Suppressor macrophage treated with lipopolysaccharide for 4 hours (primary cell): ENCODE data around the gene DAAM2.

Experiments used
- DNase-seq: peaks from one replicate; pipeline ENCODE4 v3.0.0-alpha.2; 2020

Gene DAAM2

DNA sequence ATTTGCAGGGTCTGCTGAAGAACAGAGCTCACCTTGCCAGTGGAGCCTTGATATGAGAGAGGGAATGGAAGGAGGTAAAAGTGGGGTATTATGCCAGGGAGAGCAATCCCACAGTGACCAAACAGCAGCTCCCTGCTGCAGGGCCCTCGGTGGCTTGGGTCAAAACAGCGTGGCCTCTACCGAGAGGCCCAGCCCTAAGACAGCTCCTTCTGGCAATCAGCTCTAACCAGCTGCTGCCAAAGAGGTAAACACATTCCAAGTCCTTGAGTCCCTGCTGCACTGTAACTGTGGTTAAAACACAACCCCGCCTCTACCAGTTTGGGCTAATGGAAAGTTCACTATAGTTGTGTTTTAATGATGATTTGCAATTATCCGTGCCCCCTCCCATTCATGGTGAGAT, 1.4 kb upstream of the DAAM2 start:
- no peak for DNase-seq

DNA sequence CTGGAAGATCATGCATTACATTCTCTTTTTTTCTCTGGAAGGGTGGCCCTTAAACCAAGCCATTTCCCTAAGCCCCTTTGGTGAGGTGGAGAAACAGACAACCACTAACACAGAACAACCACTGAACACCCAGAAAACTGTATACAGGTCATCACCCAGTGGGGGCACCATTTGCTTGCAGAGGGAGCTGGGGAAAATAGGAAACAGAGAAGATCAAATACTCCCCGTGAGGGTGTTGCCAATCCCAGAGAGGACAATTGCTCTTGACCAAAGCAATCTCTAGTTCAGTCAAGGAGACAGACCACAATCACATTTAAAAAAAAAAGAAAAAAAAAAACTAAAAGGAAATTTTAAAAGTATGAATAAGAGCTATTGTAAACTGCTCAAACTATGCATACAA, 865 bp upstream of the DAAM2 start:
- DNase-seq = no peak

DNA sequence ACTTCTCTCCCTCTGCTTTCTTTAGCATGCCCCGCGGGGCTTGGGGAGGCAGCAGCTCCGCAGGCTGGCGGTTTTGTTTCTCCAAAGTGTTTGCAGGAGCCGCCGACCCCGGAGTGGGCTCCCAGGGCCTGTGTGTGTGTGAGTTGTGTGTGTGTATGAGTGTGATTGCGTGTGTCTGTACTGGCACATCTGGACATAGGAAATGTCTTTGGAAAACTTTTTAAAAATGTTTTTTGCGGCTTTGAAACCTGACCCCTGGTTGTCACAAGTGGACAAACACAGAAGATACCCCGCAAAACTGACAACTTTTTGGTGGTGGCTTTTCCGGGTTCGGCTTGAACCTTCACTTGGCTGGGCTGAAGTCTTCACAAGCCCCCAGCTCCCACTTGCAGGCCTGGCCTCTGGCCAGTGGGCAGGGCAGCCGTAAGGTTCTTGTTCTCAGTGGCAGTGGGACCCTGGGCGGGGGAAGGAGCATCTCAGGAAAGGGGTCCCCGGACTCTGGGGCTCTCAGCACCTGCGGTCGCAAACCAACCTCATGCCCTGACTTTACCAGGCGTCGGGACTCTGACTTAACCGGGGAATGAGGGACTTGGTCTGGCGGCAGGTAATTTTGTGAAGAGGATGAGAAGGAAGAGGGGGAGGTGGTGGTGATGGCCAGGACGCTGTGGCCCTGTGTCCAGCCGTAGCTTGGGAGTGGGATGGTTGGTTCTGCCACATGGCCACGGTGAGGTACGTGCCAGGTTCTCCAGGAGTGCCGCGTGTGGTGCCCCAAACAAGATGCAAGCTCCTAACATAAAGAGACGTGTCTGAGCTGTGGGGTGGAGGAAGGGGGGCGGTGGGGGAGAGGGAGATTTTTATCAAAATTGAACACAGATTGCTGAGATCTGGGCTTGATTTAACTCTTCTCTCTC, 619 bp downstream of the DAAM2 start:
- no peak for DNase-seq

DNA sequence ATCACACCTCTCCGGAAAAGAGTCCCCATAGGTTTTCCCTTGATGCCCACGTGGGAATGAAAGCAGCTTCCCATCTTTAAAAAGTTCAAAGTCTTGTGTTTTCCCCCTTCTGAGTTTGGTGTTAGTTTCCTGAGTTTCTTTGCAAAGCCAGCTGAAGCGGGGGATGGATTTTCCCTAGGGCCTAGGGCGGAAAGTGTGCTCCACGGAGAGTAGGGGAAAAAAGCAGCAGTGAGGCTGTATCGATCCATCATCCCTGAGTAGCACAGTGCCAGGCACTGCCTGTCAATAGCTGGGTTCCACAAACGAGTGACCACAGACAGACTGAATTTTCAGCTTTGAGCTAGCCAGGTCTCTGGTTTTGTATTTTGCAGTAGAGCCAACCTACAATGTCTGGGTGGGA, 1.3 kb downstream of the DAAM2 start:
- DNase-seq = no peak

DNA sequence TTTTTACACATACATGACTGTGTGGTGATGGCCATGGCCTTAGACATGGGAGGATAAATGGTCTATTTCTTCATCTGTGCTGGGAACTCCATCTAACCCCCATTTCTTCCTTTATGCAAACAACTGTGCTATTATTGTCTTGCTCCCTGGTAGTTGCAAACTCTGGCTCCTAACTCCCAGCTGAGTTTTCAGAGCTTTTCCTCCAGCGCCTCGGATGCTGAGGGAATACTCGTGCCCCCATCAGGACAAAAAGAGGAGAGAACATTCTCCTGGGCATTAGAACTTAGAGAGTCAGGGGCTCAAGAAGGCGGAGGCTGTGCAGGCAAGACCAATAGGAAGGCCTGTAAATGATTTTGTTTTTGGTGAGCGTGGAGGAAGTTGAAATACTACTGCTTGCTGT, 2.1 kb downstream of the DAAM2 start:
- no peak for DNase-seq

DNA sequence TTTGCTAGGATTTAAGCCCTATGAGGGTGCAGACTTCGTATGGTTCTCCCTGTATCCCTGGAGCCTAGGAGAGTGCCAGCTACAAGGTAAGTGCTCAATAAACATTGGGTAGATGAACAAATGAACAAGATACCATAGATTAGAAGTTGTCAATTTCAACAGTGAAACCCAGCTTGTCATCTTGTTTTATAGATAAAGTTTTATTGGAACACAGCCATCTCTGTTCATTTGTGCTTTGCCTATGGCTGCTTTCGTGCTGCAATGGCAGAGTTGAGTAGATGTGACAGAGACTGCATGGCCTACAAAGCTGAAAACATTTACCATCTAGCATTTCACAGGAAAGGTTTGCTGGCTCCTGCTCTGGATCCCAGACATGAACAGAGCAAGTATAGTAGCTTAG, 5.6 kb downstream of the DAAM2 start:
- DNase-seq = no peak

DNA sequence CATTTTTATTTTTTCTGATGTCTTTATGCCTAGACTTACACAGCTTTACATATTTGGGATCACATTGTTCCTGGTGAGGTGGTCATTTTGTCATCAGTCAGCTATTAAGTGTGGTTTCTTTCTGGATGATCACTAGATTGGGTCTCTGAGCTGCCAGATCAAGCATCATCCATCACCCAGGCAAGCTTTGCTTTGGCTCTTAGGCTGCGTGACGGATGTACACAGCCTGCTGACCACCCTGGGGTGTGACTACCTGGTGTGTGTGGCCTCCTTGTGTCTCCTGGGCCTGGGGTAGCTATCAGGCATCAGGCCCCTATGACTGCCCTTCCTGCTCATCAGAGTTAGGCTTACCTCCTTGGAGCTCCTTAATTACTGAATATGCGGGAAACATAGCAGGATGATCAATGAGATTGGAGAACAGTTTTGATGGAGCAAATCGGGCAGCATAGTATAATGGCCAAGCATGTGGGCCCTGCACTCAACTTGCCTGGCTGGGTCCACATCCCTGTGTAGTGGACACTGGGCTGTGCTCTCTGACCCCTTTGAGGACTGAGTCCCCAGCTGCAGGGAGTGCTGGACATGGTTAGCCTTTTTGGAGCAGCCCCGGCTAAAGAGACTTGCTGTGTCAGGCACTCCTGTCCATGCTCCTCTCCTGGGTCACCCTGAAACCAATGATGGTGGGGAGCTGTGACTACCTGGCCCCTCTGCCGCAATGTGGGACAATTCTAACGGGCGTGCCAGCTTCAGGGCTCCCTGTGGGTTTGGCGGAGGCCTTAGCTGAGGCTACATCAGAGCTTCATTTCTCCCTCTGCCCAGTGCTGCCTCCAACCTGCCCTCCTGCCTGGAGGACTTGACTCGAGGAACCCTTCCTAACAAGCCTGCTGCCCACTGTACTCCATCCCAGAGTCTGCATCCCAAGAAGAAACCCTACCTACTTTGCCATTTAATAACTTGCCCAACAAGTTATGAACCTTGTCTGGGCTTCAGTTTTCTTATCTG, 8.2 kb downstream of the DAAM2 start:
- no peak for DNase-seq

DNA sequence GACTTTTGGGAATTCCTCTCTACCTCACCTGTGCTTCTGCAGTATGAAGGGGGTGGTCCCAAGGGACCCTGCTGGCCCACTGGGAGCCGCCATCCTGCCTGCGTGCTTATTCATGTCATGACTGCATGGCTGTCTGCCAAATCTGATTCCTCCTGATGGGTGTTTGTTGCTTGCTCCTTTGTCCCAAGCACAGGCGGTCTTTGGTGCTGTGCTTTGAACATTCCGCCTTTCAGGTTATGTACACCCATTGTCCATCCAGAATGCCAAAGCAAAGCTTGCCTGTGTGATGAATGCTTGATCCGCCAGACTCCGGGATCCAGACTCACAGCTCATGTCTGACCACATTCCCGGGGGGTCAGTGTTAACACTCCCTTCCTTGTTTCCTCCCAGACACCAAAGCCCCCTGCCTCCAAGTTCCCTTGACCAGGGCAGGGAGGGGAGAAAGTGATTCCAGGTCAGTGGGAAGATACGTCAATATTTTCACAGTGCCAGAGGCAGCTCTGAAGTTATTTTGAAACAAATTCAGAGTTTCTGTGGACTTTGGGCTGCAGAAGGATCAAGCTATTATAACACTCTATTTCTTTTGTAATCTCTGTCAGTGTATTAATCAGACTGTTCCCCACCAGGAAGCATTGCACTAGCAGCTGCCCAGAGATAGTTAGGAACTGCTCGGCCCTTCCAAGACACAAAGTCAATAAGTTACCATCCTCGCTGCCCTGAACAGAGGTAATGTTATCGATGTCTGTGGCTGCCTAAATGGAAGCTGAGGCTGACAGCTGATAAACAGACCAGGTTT, 9.5 kb downstream of the DAAM2 start:
- DNase-seq = no peak

DNA sequence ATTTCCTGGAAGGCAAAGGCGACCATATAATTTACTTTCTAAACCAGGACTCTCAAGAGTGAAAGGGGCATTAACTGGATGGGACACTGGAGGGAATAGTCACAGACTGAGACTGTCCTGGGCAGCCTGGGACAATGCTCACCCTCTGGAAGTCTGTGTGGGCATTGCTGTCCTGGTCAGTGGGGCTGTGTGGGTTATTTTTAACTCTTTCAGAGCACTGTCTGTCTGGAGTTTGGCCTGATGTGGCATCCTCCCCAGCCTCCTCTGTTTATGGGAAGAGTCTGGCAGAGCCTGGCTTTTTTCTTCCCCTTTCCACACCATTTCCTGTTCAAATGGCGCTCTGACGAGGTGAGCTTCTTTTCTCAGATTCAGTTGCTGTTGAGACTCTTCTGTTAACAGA, 11.7 kb downstream of the DAAM2 start:
- no peak for DNase-seq

DNA sequence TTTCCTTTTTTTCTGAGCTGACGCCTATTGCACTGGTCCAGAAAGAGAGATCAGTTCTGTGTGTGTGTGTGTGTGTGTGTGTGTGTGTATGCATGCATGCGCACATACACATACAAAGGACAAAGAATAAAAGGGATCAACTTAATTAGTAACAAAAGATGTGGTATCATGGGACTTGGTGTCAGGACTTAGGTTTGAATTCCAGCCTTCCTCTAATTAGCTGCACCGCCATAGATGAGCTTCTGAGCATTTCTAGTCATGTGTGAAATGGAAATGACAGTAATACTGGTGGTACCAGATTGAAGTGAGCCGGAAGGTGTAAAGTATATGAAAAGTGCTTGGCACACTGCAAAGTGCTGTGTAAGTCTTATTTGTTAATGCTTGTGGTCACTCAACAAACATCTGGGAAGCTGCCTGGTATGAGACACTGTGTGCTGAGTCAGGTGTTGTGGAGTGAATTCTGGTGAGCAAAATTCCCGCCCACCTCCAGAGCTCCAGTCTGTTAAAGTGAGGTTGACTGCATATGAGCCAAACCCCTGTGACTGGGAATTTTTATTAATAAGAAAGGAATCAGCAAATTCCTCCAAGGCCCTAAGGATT, 12.4 kb downstream of the DAAM2 start:
- DNase-seq = no peak

DNA sequence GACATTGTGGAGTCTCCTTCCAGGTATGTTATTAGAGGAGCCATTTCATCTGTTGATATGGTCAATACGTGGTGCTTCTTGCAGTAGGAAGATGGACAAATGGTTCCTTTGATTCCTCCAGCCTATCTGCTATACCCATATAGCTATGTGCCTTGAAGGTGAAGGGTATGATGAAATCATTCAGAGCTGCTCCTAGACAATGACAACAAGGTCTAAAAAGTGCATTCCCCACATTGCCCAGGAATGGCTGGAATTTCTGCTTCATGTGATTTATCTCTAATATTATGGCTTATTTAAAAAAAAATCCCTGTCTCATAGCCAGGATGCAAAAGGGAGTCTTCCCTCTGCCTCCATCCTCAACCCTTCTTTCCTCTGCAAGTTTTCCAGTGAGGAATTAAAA, 14.1 kb downstream of the DAAM2 start:
- no peak for DNase-seq

DNA sequence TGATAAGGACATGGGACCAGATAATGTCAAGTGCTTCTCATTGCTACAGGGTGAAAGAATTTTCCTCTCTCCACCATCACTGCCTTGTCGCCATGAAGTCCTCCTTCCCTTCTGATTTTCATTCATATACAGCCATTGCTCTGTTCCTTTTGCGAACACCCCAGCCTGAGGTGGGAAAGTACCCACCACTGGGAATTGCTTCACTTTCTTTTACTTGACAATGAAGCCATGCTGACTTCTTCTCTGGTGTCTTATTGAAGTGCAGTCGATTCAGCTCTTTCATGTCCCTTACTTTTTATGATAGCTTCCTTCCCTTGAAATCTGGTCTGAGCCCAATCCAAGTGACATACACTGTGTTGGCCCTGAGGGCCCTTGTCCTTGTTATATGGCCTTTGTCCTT, 16.2 kb downstream of the DAAM2 start:
- no peak for DNase-seq

DNA sequence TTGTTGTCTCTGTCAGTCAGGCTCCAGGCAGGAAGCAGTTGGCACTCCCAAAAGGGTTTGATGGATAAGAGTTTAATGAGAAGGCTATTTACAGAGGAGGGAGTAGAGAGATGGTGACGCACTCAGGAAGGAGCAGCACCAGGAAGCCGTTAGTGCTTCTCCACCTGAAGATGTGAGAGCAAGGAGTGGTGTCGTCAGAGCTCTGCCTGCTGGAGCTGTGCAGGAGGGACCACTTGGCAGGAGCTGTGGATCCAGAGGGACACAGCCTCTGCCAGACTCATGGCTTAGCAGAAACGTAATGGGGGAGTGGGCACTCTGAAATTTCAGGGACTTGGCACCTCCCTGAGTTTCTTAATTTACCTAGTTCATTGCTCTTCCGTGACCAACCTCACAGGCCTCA, 16.8 kb downstream of the DAAM2 start:
- DNase-seq = no peak

DNA sequence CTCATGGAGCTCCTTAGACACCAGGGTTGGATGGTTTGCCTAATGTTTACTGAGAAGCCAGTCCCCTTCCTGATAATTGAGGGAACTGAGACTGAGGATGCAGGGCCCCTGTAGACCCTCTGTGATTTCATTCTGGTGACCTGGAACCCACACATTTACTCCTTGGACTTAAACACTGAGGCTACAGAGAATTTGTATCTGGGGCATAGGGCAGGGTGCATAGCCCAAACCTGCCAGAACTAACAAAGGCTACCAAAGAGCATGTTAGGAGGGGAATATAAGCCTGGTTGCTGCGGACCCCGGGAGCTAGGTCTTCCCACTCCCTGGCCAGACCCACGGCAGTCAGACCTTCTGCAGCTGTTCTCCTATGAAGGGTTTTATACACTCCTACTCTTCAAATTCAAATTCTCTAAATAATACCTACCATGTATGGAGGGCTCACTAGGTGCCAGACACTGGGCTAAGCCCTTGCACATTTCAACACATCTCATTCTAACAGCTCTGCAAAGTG, 19.7 kb downstream of the DAAM2 start:
- no peak for DNase-seq

DNA sequence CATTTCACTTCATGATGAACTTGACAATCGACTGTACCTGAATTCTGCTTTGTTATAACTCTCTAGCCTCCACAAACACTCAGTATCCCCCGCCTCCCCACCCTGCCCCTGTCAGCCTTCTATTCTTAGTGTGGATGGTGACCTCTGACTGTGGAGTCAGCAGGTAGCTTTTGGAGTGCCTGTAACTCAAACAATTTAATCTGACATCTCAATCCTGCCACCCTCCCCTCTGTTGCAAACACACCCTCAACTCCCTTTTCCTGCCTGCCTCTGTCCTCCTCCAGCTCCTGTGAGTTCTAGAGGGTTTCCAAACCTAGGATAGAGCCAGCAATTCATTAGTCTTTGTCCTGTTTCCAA, 20.3 kb downstream of the DAAM2 start:
- no peak for DNase-seq

DNA sequence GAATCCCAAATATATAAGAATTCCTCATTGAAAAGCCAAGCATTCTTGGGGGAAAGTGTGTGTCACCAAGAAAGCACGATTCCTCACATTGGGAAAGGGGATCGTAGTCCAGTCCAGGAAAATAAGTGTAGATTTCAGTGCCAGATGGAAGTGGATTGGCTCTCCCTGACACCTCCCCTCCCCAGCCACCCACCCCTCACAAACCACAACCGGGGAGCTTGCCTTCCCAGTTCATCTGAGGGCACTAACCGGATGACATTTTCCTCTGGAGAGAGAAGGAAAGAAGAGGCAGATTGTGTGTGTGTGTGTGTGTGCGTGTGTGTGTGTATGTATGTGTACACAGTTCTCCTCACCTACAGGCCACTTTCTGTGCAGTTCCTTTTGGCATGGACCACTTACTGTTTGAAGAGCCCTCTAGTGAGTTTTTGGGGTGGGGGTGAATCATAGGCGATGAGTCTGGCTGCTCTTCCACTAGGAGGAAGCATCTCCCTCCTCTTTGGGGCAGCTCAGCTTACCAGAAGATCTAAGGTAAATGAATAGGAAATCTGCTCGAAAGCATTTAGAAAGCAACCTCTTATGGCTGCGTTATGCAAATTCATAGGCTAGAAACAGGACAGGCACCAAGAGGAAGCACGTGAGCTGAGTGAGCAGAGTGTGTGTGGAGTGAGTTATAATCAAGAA, 20.8 kb downstream of the DAAM2 start:
- peak; percentile 5 for DNase-seq

DNA sequence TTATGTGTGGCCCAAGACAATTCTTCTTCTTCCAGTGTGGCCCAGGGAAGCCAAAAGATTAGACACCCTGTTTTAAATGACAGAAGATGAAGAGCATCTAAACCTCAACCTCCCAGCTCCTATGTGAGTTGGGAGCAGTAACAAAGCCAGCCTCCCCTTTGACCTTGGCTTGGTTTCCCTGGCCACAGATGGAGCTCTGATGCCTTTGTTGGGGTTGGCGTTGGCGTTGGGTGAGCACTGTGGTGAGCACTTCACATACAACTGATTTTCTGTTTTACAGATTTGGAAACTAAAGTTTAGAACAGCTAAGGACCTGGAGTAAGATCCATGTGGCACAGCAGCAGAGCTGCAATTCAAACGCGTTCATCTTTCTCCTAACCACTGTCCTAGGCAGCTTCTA, 22.1 kb downstream of the DAAM2 start:
- no peak for DNase-seq

DNA sequence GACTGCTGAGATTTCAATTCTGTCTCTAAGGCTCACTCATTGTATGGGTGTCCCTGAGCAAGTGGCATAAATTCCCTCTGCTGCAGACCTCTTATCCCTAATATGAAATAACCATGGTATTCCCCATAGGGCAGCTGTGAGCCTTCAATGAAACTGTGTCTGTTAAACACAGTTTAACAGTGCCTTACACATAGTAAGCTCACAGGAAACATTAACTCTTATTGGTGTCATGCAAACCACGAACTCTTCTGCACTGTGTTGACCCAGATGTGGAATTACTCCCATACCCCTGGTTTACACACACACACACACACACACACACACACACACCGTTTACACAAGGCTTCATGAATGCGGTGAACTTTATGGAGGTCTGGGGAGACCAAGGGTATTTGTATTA, 23.2 kb downstream of the DAAM2 start:
- DNase-seq = no peak

DNA sequence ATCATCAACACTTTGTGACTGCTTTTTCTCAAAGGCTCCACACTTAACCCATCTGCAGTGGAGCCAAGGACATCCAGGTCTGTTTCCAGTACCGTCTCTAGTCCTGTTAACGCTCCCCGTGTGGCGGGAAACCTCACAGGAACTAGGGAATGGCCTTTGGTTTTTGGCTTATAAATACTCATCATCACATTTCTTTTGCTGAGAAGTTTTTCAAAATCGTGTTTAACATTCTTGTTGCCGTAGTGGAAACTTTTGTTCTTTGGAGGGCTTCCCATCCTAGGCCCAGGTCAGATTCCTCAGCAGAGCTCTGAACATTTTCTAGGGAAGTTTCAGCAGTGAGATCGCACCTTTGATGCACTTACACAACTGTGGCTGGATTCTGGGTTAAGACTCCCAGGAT, 24.6 kb downstream of the DAAM2 start:
- no peak for DNase-seq

DNA sequence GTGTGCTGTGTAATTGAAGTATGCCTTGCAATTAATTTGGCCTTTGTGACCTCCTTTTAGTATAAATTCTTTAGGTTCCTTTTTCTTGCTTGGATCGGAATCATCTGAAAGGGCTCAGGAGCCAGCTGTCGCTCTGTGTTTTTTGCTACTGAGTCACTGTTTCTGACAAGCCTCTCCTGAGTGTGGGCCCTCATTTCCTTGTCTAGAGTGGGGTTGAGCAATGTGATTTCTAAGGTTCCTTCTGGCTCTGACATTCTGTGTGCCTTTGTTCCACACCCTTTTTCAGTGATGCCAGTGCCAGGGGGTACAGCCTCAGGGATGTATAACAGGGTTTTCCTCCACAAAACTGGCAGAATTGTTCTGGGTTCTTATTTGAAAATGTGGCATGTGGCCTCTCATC, 26.5 kb downstream of the DAAM2 start:
- peak; percentile 28 for DNase-seq

DNA sequence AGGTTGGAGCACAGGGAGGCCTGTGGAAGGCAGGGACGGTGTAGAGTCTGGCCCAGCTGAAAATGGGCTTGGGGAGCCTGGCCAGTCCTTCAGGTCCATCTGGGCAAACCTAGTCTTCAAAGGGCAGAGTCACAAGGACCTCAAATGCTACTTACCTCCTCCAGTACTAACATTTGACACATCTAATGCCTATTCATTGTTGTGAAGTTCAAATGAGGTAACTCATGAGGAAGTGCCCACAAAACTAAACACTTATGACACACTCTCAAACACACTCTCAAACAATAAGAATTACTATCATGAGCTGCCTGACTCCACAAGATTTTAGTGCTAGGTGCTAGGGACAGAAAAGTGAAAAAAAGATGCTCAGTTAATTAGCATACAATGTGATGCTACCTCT, 27.1 kb downstream of the DAAM2 start:
- DNase-seq = peak; percentile 5

DNA sequence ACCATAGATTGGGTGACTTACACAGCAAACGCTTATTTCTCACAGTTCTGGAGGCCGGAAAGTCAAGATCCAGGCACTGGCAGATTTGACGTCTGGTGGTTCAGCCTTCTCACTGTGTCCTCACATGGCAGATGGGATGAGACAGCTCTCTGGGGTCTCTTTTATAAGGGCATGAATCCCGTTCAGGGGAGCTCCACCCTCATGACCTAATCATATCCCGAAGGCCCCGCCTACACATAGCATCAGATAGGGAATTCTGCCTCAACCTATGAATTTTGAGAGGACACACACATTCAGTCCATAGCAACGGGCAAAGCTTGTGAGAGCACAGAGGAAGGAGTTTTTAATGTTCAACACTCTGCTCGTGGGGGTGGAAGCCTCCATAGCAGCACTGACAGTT, 27.5 kb downstream of the DAAM2 start:
- DNase-seq = no peak
